ENCODE results near the gene ACER3. TPM values are rescaled to one million over a fixed set of nuclear protein-coding genes. Genes with fewer than 3 reads are reported as not detected.
"Not testable (repeated sequence)": the region's sequence is repeated elsewhere in the genome, so short reads cannot be mapped to it uniquely, and the experiment has no call there.

The ACER3 gene
- total RNA-seq, 2 experiments from 2014 or later = 10.5 to 10.9 TPM

DNA sequence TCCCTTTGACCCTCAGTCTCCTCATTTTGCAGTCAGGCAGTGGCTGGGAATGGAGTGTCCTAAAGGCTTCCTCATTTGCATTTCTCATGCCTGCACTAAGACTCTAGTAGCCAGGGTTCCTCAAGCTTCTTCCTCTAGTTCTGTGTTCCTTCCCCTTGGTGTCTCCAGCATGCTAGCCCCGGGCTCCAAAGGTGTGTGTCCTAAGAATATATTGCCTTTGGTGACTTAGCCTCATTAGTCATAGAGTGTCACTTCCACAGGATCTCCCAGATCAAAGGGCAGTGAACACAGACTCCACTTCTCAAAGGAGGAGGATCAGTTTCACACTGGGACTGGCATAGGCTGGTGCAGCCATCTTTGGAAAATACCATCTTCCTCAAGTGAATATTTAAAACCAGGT is 21.4 kb upstream of the ACER3 start:
- H3K27ac Mint-ChIP-seq = no peak overlapping the region
- peaks cover 20% of the 10 kb centered on the region for H3K27me3 Mint-ChIP-seq
- H3K4me3 Mint-ChIP-seq = no peak overlapping the region
- no peaks in the 10 kb centered on the region for H3K36me3 Mint-ChIP-seq
- ChIA-PET POLR2A (no interaction called here), CTCF (no interaction called here)
- H3K4me1 Mint-ChIP-seq (ENCODE audit: low read depth) = no peaks in the 10 kb centered on the region
- no peaks in the 10 kb centered on the region for H3K9me3 Mint-ChIP-seq
- intact Hi-C loops (cut with micrococcal nuclease) = no loop called here
- no peak for DNase-seq

GRCh38 chr11:76841923-76842452 is 18.7 kb upstream of the ACER3 start:
- Mint-ChIP-seq H3K27ac (no peak overlapping the region), H3K27me3 (peaks cover 24% of the 10 kb centered on the region), H3K36me3 (no peaks in the 10 kb centered on the region), H3K4me3 (no peak overlapping the region), H3K4me1 (ENCODE audit: low read depth) (no peaks in the 10 kb centered on the region), H3K9me3 (no peaks in the 10 kb centered on the region)
- POLR2A ChIA-PET = no interaction called here
- no peak for DNase-seq
- CTCF ChIA-PET = interaction anchor here (1.4 kb wide), 1 partner anchor 78 kb away, joined by 4 read pairs; no protein-coding TSS in a partner anchor
- intact Hi-C loops (cut with micrococcal nuclease) = no loop called here

GRCh38 chr11:76843907-76844306 is 16.8 kb upstream of the ACER3 start:
- peaks cover 27% of the 10 kb centered on the region for H3K27me3 Mint-ChIP-seq
- no peaks in the 10 kb centered on the region for H3K4me1 Mint-ChIP-seq (ENCODE audit: low read depth)
- POLR2A ChIA-PET = no interaction called here
- CTCF ChIA-PET = no interaction called here
- DNase-seq = no peak
- intact Hi-C loops (cut with micrococcal nuclease) = no loop called here
- H3K36me3 Mint-ChIP-seq = no peaks in the 10 kb centered on the region
- H3K9me3 Mint-ChIP-seq = no peaks in the 10 kb centered on the region
- no peak overlapping the region for H3K4me3 Mint-ChIP-seq
- H3K27ac Mint-ChIP-seq = no peak overlapping the region

DNA sequence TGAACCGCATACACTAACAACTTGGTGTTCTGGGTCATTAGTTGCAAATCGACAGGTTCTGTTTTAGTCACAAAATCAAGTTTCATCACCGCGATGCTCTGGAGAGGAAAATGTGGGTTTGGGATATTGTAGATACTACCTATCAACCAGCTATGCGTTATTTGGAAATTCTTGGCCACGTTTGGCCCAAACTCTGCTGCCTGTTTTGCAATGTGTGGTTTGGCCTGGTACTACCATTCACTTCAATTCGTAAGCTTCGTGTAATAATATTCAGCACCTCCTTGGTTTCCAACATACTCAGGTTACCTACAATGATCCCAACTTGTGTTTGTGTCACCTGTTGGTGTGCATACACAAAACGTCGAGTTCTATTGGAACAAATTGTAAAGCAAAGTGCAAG is 16.2 kb upstream of the ACER3 start:
- ChIA-PET POLR2A (no interaction called here), CTCF (no interaction called here)
- H3K27ac Mint-ChIP-seq = no peak overlapping the region
- H3K36me3 Mint-ChIP-seq = no peaks in the 10 kb centered on the region
- H3K9me3 Mint-ChIP-seq = no peaks in the 10 kb centered on the region
- no peak for DNase-seq
- H3K4me3 Mint-ChIP-seq = no peak overlapping the region
- intact Hi-C loops (cut with micrococcal nuclease) = no loop called here
- no peaks in the 10 kb centered on the region for H3K4me1 Mint-ChIP-seq (ENCODE audit: low read depth)
- H3K27me3 Mint-ChIP-seq = peaks cover 30% of the 10 kb centered on the region

GRCh38 chr11:76845069-76845468 is 15.6 kb upstream of the ACER3 start:
- ChIA-PET POLR2A (no interaction called here), CTCF (no interaction called here)
- Mint-ChIP-seq H3K27ac (no peak overlapping the region), H3K9me3 (no peaks in the 10 kb centered on the region), H3K4me1 (ENCODE audit: low read depth) (no peaks in the 10 kb centered on the region), H3K4me3 (no peak overlapping the region), H3K36me3 (no peaks in the 10 kb centered on the region), H3K27me3 (peaks cover 27% of the 10 kb centered on the region)
- no peak for DNase-seq
- intact Hi-C loops (cut with micrococcal nuclease) = no loop called here

DNA sequence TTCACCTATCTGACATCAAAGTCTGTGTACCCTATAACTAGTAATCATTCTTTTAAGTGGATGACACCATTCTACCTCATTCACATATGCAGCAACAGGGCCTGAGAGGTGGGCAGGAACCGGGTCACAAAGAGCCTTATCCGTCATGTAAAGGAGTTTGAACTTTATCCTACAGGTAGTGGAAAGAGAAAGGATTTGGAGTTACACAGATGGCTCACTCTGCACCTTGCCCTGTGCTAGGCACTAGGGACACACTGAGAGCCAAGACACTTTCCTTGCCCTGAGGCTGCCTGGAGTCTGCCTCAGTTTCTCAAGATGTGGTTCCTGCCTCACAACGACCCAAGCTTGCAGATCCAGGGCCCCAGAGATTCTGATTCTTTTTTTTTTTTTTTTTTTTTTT is 14.3 kb upstream of the ACER3 start:
- intact Hi-C loops (cut with micrococcal nuclease) = no loop called here
- H3K36me3 Mint-ChIP-seq = no peaks in the 10 kb centered on the region
- no peak for DNase-seq
- H3K27ac Mint-ChIP-seq = no peak overlapping the region
- H3K9me3 Mint-ChIP-seq = no peaks in the 10 kb centered on the region
- no peak overlapping the region for H3K4me3 Mint-ChIP-seq
- H3K4me1 Mint-ChIP-seq (ENCODE audit: low read depth) = no peaks in the 10 kb centered on the region
- POLR2A ChIA-PET = no interaction called here
- peaks cover 23% of the 10 kb centered on the region for H3K27me3 Mint-ChIP-seq
- CTCF ChIA-PET = no interaction called here

GRCh38 chr11:76849376-76849775 is 11.3 kb upstream of the ACER3 start:
- no peaks in the 10 kb centered on the region for H3K9me3 Mint-ChIP-seq
- CTCF ChIA-PET = interaction anchor here (0.6 kb wide), 1 partner anchor 40 kb away, joined by 3 read pairs; no protein-coding TSS in a partner anchor
- H3K4me3 Mint-ChIP-seq = no peak overlapping the region

GRCh38 chr11:76850130-76850529 is 10.6 kb upstream of the ACER3 start:
- ChIA-PET CTCF (no interaction called here), POLR2A (no interaction called here)
- Mint-ChIP-seq H3K36me3 (no peaks in the 10 kb centered on the region), H3K27me3 (peaks cover 10% of the 10 kb centered on the region), H3K4me1 (ENCODE audit: low read depth) (no peaks in the 10 kb centered on the region), H3K27ac (no peak overlapping the region), H3K9me3 (no peaks in the 10 kb centered on the region), H3K4me3 (no peak overlapping the region)
- intact Hi-C loops (cut with micrococcal nuclease) = no loop called here
- no peak for DNase-seq

More at GRCh38 chr11:76849376-76849775, 11.3 kb upstream of the ACER3 start:
- POLR2A ChIA-PET = no interaction called here
- H3K36me3 Mint-ChIP-seq = no peaks in the 10 kb centered on the region
- intact Hi-C loops (cut with micrococcal nuclease) = no loop called here
- no peaks in the 10 kb centered on the region for H3K4me1 Mint-ChIP-seq (ENCODE audit: low read depth)
- H3K27ac Mint-ChIP-seq = no peak overlapping the region
- DNase-seq = no peak
- peaks cover 10% of the 10 kb centered on the region for H3K27me3 Mint-ChIP-seq

DNA sequence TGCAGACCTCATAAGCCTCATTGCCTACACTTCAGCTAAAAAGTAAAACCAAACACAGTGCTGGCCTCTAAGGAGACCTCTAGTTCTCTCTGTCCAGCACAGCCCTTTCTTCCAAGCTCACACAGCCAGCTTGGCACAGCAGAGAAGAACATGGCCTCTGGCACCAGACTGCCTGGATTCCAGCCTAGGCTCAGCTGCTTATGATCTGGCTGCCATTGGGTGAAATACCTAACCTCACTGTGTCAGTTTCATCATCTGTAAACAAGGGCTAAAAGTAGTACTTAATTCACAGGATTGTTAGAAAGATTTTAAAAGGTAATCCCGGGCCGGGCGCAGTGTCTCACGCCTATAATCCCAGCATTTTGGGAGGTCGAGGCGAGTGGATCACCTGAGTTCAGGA is 9.9 kb upstream of the ACER3 start:
- Mint-ChIP-seq H3K4me3 (no peak overlapping the region), H3K4me1 (ENCODE audit: low read depth) (no peaks in the 10 kb centered on the region), H3K27me3 (peaks cover 10% of the 10 kb centered on the region), H3K36me3 (no peaks in the 10 kb centered on the region), H3K9me3 (no peaks in the 10 kb centered on the region), H3K27ac (no peak overlapping the region)
- no peak for DNase-seq
- CTCF ChIA-PET = no interaction called here
- POLR2A ChIA-PET = no interaction called here
- intact Hi-C loops (cut with micrococcal nuclease) = no loop called here

- intact Hi-C loops (cut with micrococcal nuclease) = no loop called here
- ChIA-PET CTCF (interaction anchor here (1.1 to 1.3 kb wide), 2 partner anchors 65 to 133 kb away, joined by 4 to 8 read pairs; no protein-coding TSS in a partner anchor), POLR2A (no interaction called here)
- no peak for DNase-seq
- Mint-ChIP-seq H3K36me3 (no peaks in the 10 kb centered on the region), H3K27ac (no peak overlapping the region), H3K9me3 (no peaks in the 10 kb centered on the region), H3K4me3 (no peak overlapping the region), H3K4me1 (ENCODE audit: low read depth) (no peaks in the 10 kb centered on the region), H3K27me3 (no peaks in the 10 kb centered on the region)
These were observed 6.0 kb upstream of the ACER3 start for GRCh38 chr11:76854709-76855108.

DNA sequence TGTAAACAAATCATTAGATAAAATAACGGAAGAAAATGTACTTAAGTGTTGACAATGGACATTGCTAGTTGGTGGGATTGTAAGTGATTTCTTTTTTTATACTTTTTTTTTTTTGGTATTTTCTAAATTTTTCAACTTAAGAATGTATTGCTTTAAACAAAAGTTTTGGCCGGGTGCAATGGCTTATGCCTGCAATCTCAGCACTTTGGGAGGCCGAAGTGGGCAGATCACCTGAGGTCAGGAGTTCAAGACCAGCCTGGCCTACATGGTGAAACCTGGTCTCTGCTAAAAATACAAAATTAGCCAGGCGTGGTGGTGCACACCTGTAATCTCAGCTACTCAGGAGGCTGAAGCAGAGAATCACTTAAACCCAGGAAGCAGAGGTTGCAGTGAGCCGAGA is 5.0 kb upstream of the ACER3 start:
- CTCF ChIA-PET = interaction anchor here (0.7 kb wide), 1 partner anchor 134 kb away, joined by 3 read pairs; no protein-coding TSS in a partner anchor
- intact Hi-C loops (cut with micrococcal nuclease); H3K36me3 Mint-ChIP-seq; H3K27ac Mint-ChIP-seq; POLR2A ChIA-PET; DNase-seq; H3K9me3 Mint-ChIP-seq; H3K4me3 Mint-ChIP-seq; H3K27me3 Mint-ChIP-seq; H3K4me1 Mint-ChIP-seq (ENCODE audit: low read depth): not testable (repeated sequence)

DNA sequence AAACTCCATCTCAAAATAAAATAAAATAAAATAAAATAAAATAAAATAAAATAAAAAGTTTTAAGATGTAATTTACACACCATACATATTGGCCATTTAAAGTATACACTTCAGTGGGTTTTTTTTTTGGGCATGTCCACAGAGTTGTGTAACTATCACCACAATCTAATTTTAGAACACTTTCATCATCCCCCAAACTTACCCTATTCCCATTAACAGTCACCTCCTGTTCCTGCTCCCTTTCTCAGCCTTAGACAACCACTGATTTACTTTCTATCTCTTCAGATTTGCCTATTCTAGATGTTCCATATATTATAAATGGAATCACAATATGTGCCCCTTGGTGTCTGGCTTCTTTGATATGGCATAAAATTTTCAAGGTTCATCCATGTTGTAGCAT is 4.6 kb upstream of the ACER3 start:
- ChIA-PET CTCF (no interaction called here), POLR2A (no interaction called here)
- H3K36me3 Mint-ChIP-seq = no peaks in the 10 kb centered on the region
- no peak overlapping the region for H3K4me3 Mint-ChIP-seq
- no peaks in the 10 kb centered on the region for H3K9me3 Mint-ChIP-seq
- intact Hi-C loops (cut with micrococcal nuclease) = no loop called here
- no peak for DNase-seq
- no peaks in the 10 kb centered on the region for H3K27me3 Mint-ChIP-seq
- no peaks in the 10 kb centered on the region for H3K4me1 Mint-ChIP-seq (ENCODE audit: low read depth)
- H3K27ac Mint-ChIP-seq = no peak overlapping the region

- no peak for DNase-seq
- no peak overlapping the region for H3K27ac Mint-ChIP-seq
- H3K4me3 Mint-ChIP-seq = no peak overlapping the region
- CTCF ChIA-PET = no interaction called here
- H3K36me3 Mint-ChIP-seq = no peaks in the 10 kb centered on the region
- intact Hi-C loops (cut with micrococcal nuclease) = no loop called here
- H3K4me1 Mint-ChIP-seq (ENCODE audit: low read depth) = peaks cover 3% of the 10 kb centered on the region
- no peaks in the 10 kb centered on the region for H3K27me3 Mint-ChIP-seq
- POLR2A ChIA-PET = no interaction called here
- no peaks in the 10 kb centered on the region for H3K9me3 Mint-ChIP-seq
These were observed 4.1 kb upstream of the ACER3 start for GRCh38 chr11:76856571-76856970.

All from activated CD4-positive, alpha-beta memory T cell treated with anti-CD3 and anti-CD28 coated beads for 36 hours (primary cell).